HG02885 (cell line): ENCODE measurements around the gene IL10RB.
"Not testable (repeated sequence)": the region's sequence is repeated elsewhere in the genome, so short reads cannot be mapped to it uniquely, and the experiment has no call there.

Source experiments
- ATAC-seq: cut with Tn5 transposase; IDR thresholded peaks from one replicate; pipeline ENCODE4 v1.9.1; 2021; ENCODE audit warnings: mild to moderate bottlenecking; ENCODE audit not compliant: unreplicated experiment, poor library complexity

The IL10RB gene

GRCh38 chr21:33296156-33296555 lies 30.0 kb downstream of the IL10RB start:
- no peak for ATAC-seq

GRCh38 chr21:33299181-33299752 lies 33.1 kb downstream of the IL10RB start:
- ATAC-seq: peak; percentile 44

- no peak for ATAC-seq
These were observed 34.8 kb downstream of the IL10RB start for GRCh38 chr21:33300701-33301631.

GRCh38 chr21:33301632-33302002 lies 35.5 kb downstream of the IL10RB start:
- no peak for ATAC-seq

DNA sequence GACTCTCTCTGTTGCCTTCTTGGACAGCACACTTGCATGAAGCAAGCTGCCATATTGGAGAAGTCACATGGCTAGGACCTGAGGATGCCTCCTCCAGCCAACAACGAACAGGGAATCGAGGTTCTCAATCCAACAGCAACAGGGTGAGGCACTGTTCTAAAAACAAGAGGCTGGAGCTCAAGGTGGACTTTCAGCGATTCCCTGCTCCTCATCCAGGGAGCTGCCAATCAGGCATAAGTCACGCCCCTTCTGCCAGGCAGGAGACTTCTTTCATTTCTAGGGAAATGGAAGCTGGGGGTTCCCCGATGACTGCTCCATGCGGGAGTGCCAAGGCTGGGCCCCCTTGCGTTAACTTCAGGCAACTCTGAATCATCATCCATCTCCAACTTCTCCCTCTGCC lies 35.9 kb downstream of the IL10RB start:
- no peak for ATAC-seq

DNA sequence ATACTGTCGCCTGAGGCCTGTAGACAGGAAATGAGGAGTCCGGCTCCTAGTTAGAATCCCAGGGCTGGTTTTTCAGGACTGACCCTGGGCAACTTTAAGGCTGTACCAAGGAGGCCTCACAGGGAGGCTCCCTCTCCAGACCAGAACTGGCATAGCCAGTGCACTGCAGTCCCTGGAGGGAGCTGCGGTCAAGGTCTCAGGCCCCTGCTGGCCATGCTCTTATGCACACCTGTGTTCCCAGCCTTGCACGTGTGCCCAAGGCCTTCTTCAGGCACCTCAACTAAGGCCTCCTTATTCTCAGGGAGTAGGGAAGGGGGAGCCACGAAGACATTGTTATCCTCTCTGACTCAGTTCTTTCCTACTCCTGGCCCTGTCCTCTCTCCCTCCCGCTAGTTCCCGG lies 36.6 kb downstream of the IL10RB start:
- no peak for ATAC-seq

GRCh38 chr21:33305344-33305671 lies 39.1 kb downstream of the IL10RB start:
- no peak for ATAC-seq

GRCh38 chr21:33305938-33306337 lies 39.8 kb downstream of the IL10RB start:
- ATAC-seq: no peak

DNA sequence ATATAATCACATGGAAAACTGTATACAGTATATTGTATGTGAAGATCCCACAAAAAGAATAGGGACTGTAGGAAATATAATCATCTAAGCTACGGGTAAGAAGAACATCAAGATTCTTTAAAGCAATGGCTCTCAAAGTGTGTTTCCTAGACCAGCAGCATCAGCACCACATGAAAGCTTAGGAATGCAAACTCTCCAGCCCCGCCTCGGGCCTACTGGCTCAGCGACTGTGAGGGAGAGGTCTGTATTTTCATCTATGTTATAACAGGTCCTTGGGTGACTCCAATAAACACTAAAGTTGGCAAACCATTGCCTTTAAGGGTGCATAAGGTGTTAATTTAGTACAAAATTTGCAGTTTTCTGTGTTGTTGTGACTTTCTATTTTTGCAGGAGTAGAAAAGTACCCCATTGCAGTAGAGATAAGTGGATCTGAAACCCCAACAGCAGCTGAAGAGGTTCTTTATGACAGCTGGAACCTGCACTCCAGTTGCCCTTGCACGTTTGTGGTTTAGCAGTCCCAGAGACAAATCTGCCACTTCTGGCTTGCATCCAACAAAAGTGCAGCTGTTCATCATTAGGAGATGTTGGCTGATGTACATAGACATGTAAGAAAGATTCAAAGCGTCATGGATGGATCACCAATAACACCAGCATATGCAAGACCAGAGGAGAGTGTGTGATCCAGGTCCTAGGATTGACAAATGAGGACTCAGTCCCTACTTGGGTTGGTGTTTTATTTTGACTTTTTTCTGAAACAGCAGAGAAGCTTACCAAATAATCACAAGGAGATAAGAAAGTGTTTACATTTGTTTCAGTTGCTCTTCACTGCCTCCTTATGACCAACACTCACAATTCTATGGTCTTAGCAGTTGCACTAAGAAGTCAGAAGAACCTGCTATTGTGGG lies 42.7 kb downstream of the IL10RB start:
- ATAC-seq: peak; percentile 89

- no peak for ATAC-seq
These were observed 43.6 kb downstream of the IL10RB start for GRCh38 chr21:33309778-33310177.

GRCh38 chr21:33312121-33312520 lies 46.0 kb downstream of the IL10RB start:
- ATAC-seq: no peak

DNA sequence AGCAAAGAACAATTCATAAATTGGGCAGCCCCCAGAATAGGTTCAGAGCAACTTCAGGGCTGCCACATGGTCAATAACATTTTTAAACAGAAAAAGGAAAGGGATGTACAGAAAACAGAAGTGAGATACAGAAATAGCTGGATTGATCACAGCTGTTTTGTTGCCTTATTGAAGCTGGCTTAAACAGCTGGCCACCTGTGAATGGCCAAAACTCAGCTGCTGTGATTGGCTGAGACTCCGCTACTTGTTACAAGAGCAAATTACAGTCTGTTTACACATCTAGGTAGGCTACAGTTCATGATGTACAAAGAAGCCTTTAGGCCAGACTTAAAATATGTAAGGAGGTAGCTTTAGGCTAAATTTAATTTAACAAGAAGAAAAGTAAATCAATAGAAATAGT lies 47.0 kb downstream of the IL10RB start:
- ATAC-seq: no peak

DNA sequence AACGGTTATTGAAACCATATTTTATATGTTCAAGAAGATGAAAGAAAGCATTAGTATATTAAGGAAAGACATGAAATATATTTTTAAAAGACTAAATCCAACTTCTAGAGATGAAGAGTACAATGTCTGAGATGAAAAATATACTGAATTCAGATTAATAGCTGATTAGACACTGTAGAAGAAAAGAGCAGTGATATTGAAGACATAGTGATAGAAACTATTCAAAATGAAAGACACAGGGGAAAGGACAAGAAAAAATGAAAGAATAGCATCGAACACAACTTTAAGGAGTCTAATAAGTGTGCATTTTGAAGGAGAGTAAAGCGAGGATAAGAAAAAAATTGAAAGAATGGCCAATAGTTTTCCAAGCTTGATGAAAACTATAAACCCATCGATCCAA lies 47.4 kb downstream of the IL10RB start:
- no peak for ATAC-seq

DNA sequence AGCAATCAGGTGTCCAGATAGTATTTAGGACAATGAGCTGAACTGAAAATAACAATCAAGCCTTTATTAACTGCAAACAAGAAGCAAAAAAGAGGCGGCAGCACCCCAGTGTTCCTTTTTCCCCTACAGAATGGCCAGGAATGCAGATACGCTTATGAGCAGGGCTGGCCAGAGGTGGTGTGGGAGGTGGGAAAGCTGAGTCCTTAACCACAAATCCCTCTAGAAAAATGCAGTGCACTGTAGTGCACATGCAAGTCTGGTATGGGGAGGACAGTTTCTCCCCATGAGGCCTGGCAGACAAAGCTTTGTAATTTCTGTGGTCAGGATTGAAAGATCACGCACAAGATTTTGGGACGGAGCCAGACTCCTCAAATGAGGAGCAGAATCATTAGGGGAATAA lies 47.9 kb downstream of the IL10RB start:
- no peak for ATAC-seq

DNA sequence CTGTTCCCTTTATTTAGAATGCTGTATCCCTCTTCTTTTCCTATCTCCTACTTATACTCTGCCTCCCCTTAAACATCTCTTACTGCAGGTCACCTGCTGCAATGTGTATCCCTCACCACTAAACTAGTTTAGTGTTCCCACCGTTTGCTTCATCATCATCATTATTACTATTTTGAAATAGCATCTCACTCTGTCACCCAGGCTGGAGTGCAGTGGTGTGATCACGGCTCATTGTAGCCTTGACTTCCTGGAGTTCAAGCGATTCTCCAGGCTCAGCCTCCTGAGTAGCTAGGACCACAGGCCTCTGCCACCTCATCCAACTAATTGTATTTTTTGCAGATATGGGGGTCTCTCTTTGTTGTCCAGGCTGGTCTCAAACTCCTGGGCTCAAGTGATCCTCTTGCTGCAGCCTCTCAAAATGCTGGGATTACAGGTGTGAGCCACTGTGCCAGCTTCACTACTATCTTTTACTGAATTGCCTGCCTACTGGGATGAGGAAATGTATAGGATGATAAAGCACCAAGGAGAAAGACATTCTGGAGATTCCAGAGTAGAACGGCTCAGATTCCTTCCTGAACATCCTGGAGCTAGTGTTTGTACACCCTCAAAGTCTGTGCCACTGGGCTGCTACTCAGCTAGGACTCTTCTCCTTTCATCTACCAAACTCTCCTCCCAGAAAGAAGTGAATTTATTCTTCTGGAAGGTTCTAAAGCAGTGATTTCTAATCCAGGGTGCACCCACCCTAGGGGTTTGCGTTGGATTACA lies 50.0 kb downstream of the IL10RB start:
- no peak for ATAC-seq

DNA sequence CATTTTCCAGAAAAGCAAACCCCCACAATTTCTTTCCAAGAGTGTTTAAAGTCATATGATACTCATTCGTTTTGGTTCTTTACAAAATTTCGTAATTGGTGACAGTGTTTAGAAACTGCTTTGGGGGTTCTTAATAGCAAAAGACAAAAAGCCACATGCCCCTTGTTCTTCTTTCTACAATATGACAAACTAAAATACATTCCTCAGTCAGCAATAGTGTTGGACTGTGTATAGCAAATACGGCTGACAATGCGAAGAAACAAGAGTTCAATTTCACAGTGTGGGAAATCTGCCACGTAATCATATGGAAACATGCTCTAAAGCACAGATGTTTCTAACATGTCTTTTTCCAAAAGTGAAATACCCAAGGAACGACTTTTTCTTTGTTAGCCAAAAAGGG lies 51.0 kb downstream of the IL10RB start:
- ATAC-seq: no peak

DNA sequence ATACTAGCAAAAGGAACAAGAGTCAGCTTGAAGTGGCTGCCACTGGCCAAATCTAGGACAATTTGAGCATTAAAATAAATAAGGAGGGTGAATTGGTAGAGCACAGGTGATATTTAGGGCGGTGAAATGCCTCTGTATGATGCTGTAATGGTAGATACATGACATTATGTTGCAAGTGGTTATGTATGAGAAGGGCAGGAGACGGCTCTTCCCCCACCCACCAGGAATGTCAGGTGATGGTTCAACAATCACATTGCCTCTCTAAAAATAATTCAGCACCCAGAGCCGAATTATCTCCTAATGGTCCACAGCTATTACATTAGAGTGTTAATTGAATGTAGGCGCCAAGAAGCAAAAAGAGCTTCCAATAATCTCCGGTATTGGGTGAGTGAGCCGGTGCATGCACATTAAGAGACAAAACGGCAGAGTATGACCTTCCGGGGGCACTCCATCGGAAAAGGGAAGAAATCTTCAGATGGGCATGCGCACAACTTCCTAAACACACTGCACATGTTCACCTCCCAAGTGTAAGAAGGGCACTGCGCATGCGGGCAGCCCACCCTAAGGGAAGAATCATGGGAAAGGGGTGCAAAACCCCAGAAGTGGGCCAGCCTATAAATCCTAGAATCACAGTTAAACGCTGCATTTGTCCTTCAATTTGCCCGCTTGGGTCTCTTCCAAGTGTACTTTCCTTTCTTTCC lies 51.8 kb downstream of the IL10RB start:
- no peak for ATAC-seq

GRCh38 chr21:33321005-33321404 lies 54.8 kb downstream of the IL10RB start:
- ATAC-seq: not testable (repeated sequence)

DNA sequence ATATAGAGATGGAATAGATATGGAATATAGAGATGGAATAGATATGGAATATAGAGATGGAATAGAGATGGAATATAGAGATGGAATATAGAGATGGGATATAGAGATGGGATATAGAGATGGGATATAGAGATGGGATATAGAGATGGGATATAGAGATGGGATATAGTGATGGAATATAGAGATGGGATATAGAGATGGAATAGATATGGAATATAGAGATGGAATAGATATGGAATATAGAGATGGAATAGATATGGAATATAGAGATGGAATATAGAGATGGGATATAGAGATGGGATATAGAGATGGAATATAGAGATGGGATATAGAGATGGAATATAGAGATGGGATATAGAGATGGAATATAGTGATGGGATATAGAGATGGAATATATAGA lies 57.4 kb downstream of the IL10RB start:
- ATAC-seq: not testable (repeated sequence)
